HG03097 (cell line): ENCODE data around the gene TBC1D2B.
A peak's percentile ranks its signal among the peaks of the same experiment; 100 is the strongest.

Experiments
- ATAC-seq: cut with Tn5 transposase; IDR thresholded peaks from one replicate; pipeline ENCODE4 v1.9.1; 2021; ENCODE audit not compliant: unreplicated experiment, low FRiP score

The TBC1D2B gene

GRCh38 chr15:78057803-78058202, 19.7 kb downstream of the TBC1D2B start:
- ATAC-seq, result no peak

GRCh38 chr15:78056714-78057269, 20.7 kb downstream of the TBC1D2B start:
- no peak for ATAC-seq

GRCh38 chr15:78055919-78056713, 21.4 kb downstream of the TBC1D2B start:
- no peak for ATAC-seq

GRCh38 chr15:78054966-78055365, 22.5 kb downstream of the TBC1D2B start:
- no peak for ATAC-seq

GRCh38 chr15:78054518-78054917, 23.0 kb downstream of the TBC1D2B start:
- no peak for ATAC-seq

GRCh38 chr15:78052545-78052944, 25.0 kb downstream of the TBC1D2B start:
- no peak for ATAC-seq

- ATAC-seq, result no peak
Observed at GRCh38 chr15:78052001-78052401, 25.5 kb downstream of the TBC1D2B start.

- no peak for ATAC-seq
Observed at GRCh38 chr15:78051596-78051995, 25.9 kb downstream of the TBC1D2B start.

- ATAC-seq, result no peak
Observed at GRCh38 chr15:78050826-78051225, 26.7 kb downstream of the TBC1D2B start.

GRCh38 chr15:78050441-78050809, 27.1 kb downstream of the TBC1D2B start:
- ATAC-seq, result peak; percentile 19

- peak; percentile 55 for ATAC-seq
Observed at GRCh38 chr15:78049691-78050440, 27.6 kb downstream of the TBC1D2B start.

- no peak for ATAC-seq
Observed at GRCh38 chr15:78048628-78048920, 28.9 kb downstream of the TBC1D2B start.

GRCh38 chr15:78047761-78048627, 29.5 kb downstream of the TBC1D2B start:
- no peak for ATAC-seq

- no peak for ATAC-seq
Observed at GRCh38 chr15:78046796-78047341, 30.6 kb downstream of the TBC1D2B start.

GRCh38 chr15:78045189-78045588, 32.3 kb downstream of the TBC1D2B start:
- no peak for ATAC-seq

- ATAC-seq, result no peak
Observed at GRCh38 chr15:78044407-78045155, 32.9 kb downstream of the TBC1D2B start.

GRCh38 chr15:78041946-78042345, 35.6 kb downstream of the TBC1D2B start:
- ATAC-seq, result no peak

- ATAC-seq, result no peak
Observed at GRCh38 chr15:78040653-78041244, 36.8 kb downstream of the TBC1D2B start.

- ATAC-seq, result no peak
Observed at GRCh38 chr15:78038585-78039247, 38.8 kb downstream of the TBC1D2B start.
